ENCODE measurements around the gene PMPCA.

The PMPCA gene

GRCh38 chr9:136378170-136379002, 32.1 kb upstream of the PMPCA start:
- no peak overlapping the region for H3K4me3 ChIP-seq (ENCODE audit: low read depth, low read length, poor library complexity, severe bottlenecking)
- TF ChIP-seq EZH2 (IDR thresholded peaks at IDR 0.05; ENCODE audit: borderline replicate concordance, low read length): no peak
- TF ChIP-seq CTCF (IDR thresholded peaks at IDR 0.05; ENCODE audit: low read length): no peak
- H3K4me1 ChIP-seq (ENCODE audit: insufficient read depth, low read length, severe bottlenecking): no peaks in the 10 kb centered on the region
- H3K27me3 ChIP-seq (ENCODE audit: insufficient read depth, low read length): no peaks in the 10 kb centered on the region
- no peak overlapping the region for H3K4me2 ChIP-seq (ENCODE audit: low read length)
- no peaks in the 10 kb centered on the region for H3K9me3 ChIP-seq (ENCODE audit: low read length)
- no peaks in the 10 kb centered on the region for H3F3A ChIP-seq (ENCODE audit: insufficient read depth, low read length)
- H3K9me2 ChIP-seq (ENCODE audit: low read depth, low read length): no peaks in the 10 kb centered on the region
- H2AFZ ChIP-seq (ENCODE audit: low read length): no peak overlapping the region
- no peak overlapping the region for H3K9ac ChIP-seq (ENCODE audit: low read length)
- H3K36me3 ChIP-seq (ENCODE audit: insufficient read depth, low read length): peaks cover 67% of the 10 kb centered on the region
- no peak overlapping the region for H3K27ac ChIP-seq (ENCODE audit: low read depth, low read length, poor library complexity, severe bottlenecking)
- H4K20me1 ChIP-seq (ENCODE audit: insufficient read depth, low read length): no peaks in the 10 kb centered on the region
- H3K79me2 ChIP-seq (ENCODE audit: insufficient read depth, low read length): no peaks in the 10 kb centered on the region

- no peaks in the 10 kb centered on the region for H3K9me3 ChIP-seq (ENCODE audit: low read length)
- H3K27me3 ChIP-seq (ENCODE audit: insufficient read depth, low read length): no peaks in the 10 kb centered on the region
- H3K27ac ChIP-seq (ENCODE audit: low read depth, low read length, poor library complexity, severe bottlenecking): no peak overlapping the region
- no peak overlapping the region for H2AFZ ChIP-seq (ENCODE audit: low read length)
- H3K9ac ChIP-seq (ENCODE audit: low read length): no peak overlapping the region
- H3K4me2 ChIP-seq (ENCODE audit: low read length): no peak overlapping the region
- no peaks in the 10 kb centered on the region for H3K4me1 ChIP-seq (ENCODE audit: insufficient read depth, low read length, severe bottlenecking)
- no peaks in the 10 kb centered on the region for H3K79me2 ChIP-seq (ENCODE audit: insufficient read depth, low read length)
- no peaks in the 10 kb centered on the region for H3K9me2 ChIP-seq (ENCODE audit: low read depth, low read length)
- peaks cover 72% of the 10 kb centered on the region for H3K36me3 ChIP-seq (ENCODE audit: insufficient read depth, low read length)
- H4K20me1 ChIP-seq (ENCODE audit: insufficient read depth, low read length): no peaks in the 10 kb centered on the region
- H3K4me3 ChIP-seq (ENCODE audit: low read depth, low read length, poor library complexity, severe bottlenecking): no peak overlapping the region
- no peak for TF ChIP-seq CTCF (IDR thresholded peaks at IDR 0.05; ENCODE audit: low read length)
- TF ChIP-seq EZH2 (IDR thresholded peaks at IDR 0.05; ENCODE audit: borderline replicate concordance, low read length): no peak
- H3F3A ChIP-seq (ENCODE audit: insufficient read depth, low read length): no peaks in the 10 kb centered on the region
Measured at GRCh38 chr9:136379003-136379287, 31.5 kb upstream of the PMPCA start.

- no peaks in the 10 kb centered on the region for H3K4me1 ChIP-seq (ENCODE audit: insufficient read depth, low read length, severe bottlenecking)
- H3F3A ChIP-seq (ENCODE audit: insufficient read depth, low read length): no peaks in the 10 kb centered on the region
- H3K36me3 ChIP-seq (ENCODE audit: insufficient read depth, low read length): peaks cover 72% of the 10 kb centered on the region
- H3K4me2 ChIP-seq (ENCODE audit: low read length): no peak overlapping the region
- no peak overlapping the region for H3K9ac ChIP-seq (ENCODE audit: low read length)
- H3K9me2 ChIP-seq (ENCODE audit: low read depth, low read length): no peaks in the 10 kb centered on the region
- H3K79me2 ChIP-seq (ENCODE audit: insufficient read depth, low read length): no peaks in the 10 kb centered on the region
- H3K4me3 ChIP-seq (ENCODE audit: low read depth, low read length, poor library complexity, severe bottlenecking): no peak overlapping the region
- H4K20me1 ChIP-seq (ENCODE audit: insufficient read depth, low read length): no peaks in the 10 kb centered on the region
- H3K27me3 ChIP-seq (ENCODE audit: insufficient read depth, low read length): no peaks in the 10 kb centered on the region
- H2AFZ ChIP-seq (ENCODE audit: low read length): no peak overlapping the region
- no peak overlapping the region for H3K27ac ChIP-seq (ENCODE audit: low read depth, low read length, poor library complexity, severe bottlenecking)
- TF ChIP-seq CTCF (IDR thresholded peaks at IDR 0.05; ENCODE audit: low read length): no peak
- TF ChIP-seq EZH2 (IDR thresholded peaks at IDR 0.05; ENCODE audit: borderline replicate concordance, low read length): no peak
- no peaks in the 10 kb centered on the region for H3K9me3 ChIP-seq (ENCODE audit: low read length)
Measured at GRCh38 chr9:136379401-136379800, 31.1 kb upstream of the PMPCA start.

Measured in OCI-LY1 (cell line).